Eye (tissue), 1 donor: ENCODE data around the gene CINP.
"Not testable (repeated sequence)": the region's sequence is repeated elsewhere in the genome, so short reads cannot be mapped to it uniquely, and the experiment has no call there.

ENCODE experiments used
- DNase-seq: peaks from one replicate; pipeline ENCODE4 v3.0.0-alpha.2; 2015

The CINP gene

GRCh38 chr14:102352213-102352612, 10.5 kb downstream of the CINP start:
- no peak for DNase-seq

GRCh38 chr14:102351593-102351992, 11.1 kb downstream of the CINP start:
- DNase-seq: not testable (repeated sequence)

GRCh38 chr14:102351023-102351422, 11.7 kb downstream of the CINP start:
- no peak for DNase-seq

- DNase-seq: no peak
Measured at GRCh38 chr14:102348376-102348775, 14.3 kb downstream of the CINP start.

GRCh38 chr14:102346645-102347044, 16.0 kb downstream of the CINP start:
- DNase-seq: no peak

GRCh38 chr14:102345232-102345631, 17.5 kb downstream of the CINP start:
- DNase-seq: no peak

- DNase-seq: no peak
Measured at GRCh38 chr14:102344485-102344884, 18.2 kb downstream of the CINP start.

GRCh38 chr14:102344084-102344483, 18.6 kb downstream of the CINP start:
- DNase-seq: no peak

- DNase-seq: peak; percentile 27
Measured at GRCh38 chr14:102342238-102342637, 20.5 kb downstream of the CINP start.

- DNase-seq: no peak
Measured at GRCh38 chr14:102341566-102341965, 21.1 kb downstream of the CINP start.

GRCh38 chr14:102338724-102339123, 24.0 kb downstream of the CINP start:
- DNase-seq: no peak

GRCh38 chr14:102335163-102335562, 27.5 kb downstream of the CINP start:
- no peak for DNase-seq

GRCh38 chr14:102333795-102334705, 28.6 kb downstream of the CINP start:
- DNase-seq: no peak

- DNase-seq: no peak
Measured at GRCh38 chr14:102333390-102333789, 29.3 kb downstream of the CINP start.

- no peak for DNase-seq
Measured at GRCh38 chr14:102330806-102331205, 31.9 kb downstream of the CINP start.

GRCh38 chr14:102329381-102329780, 33.3 kb downstream of the CINP start:
- not testable (repeated sequence) for DNase-seq

- no peak for DNase-seq
Measured at GRCh38 chr14:102326583-102326982, 36.1 kb downstream of the CINP start.

- DNase-seq: no peak
Measured at GRCh38 chr14:102325791-102326345, 36.8 kb downstream of the CINP start.

GRCh38 chr14:102323102-102323501, 39.6 kb downstream of the CINP start:
- DNase-seq: peak; percentile 62

GRCh38 chr14:102321456-102322422, 41.0 kb downstream of the CINP start:
- DNase-seq: no peak

GRCh38 chr14:102320671-102321455, 41.8 kb downstream of the CINP start:
- no peak for DNase-seq

GRCh38 chr14:102320033-102320660, 42.5 kb downstream of the CINP start:
- peak; percentile 77 for DNase-seq
